ENCODE data around the gene CC2D1A.

Gene CC2D1A

DNA sequence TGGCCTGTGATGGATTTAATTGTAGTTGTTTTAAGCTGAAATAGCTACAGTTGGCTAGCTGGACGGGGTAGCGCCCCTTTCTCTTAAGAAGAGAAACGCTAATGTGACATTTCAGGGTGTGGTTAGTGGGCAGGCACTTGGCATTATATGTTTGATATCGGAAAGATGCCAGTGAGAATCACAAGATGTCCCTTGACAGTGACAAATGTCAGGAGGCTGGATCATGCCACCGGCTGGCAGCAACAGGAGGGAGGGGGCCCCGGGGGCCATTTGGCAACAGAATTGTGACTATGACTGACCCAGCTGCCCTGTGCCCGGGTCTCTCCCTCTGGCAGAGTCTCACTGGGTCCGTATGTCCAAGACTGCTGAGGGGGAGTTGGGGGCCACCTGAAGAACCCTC is 51.0 kb downstream of the CC2D1A start:
- H3K27me3 ChIP-seq (ENCODE audit: control insufficient read depth, insufficient read depth, low read length), result no peaks in the 10 kb centered on the region
- no peak overlapping the region for H3K27ac ChIP-seq (ENCODE audit: low read depth, low read length)
- peaks cover 6% of the 10 kb centered on the region for H3K4me1 ChIP-seq (ENCODE audit: control insufficient read depth, insufficient read depth, low read length)
- peaks cover 28% of the 10 kb centered on the region for H3K36me3 ChIP-seq (ENCODE audit: control insufficient read depth, insufficient read depth, low read length)
- no peak overlapping the region for H3K9ac ChIP-seq (ENCODE audit: low read length)
- no peak overlapping the region for H3K4me3 ChIP-seq (ENCODE audit: low read length)

DNA sequence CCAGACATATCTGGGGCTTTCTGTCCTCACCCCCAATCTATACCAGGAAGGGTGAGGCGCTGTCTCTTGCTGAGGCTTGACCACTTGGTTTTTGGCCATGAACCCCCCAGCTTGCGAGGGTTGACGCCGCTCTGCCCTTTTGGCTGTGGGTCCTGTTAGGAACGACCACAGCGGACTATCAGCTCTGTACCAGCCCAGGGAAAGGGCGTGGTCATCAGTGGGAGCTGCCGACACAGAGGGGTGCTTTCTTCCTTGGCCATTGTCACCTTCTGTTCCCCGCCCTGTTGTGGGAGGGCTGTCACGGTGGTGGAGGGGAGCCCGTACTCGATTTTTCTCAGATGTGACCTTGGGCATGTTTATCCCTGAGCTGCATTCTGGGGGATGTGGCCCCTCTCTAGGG is 52.0 kb downstream of the CC2D1A start:
- H3K4me3 ChIP-seq (ENCODE audit: low read length), result no peak overlapping the region
- H3K9ac ChIP-seq (ENCODE audit: low read length), result no peak overlapping the region
- H3K27me3 ChIP-seq (ENCODE audit: control insufficient read depth, insufficient read depth, low read length), result no peaks in the 10 kb centered on the region
- H3K4me1 ChIP-seq (ENCODE audit: control insufficient read depth, insufficient read depth, low read length), result peaks cover 4% of the 10 kb centered on the region
- peaks cover 28% of the 10 kb centered on the region for H3K36me3 ChIP-seq (ENCODE audit: control insufficient read depth, insufficient read depth, low read length)
- H3K27ac ChIP-seq (ENCODE audit: low read depth, low read length), result no peak overlapping the region

DNA sequence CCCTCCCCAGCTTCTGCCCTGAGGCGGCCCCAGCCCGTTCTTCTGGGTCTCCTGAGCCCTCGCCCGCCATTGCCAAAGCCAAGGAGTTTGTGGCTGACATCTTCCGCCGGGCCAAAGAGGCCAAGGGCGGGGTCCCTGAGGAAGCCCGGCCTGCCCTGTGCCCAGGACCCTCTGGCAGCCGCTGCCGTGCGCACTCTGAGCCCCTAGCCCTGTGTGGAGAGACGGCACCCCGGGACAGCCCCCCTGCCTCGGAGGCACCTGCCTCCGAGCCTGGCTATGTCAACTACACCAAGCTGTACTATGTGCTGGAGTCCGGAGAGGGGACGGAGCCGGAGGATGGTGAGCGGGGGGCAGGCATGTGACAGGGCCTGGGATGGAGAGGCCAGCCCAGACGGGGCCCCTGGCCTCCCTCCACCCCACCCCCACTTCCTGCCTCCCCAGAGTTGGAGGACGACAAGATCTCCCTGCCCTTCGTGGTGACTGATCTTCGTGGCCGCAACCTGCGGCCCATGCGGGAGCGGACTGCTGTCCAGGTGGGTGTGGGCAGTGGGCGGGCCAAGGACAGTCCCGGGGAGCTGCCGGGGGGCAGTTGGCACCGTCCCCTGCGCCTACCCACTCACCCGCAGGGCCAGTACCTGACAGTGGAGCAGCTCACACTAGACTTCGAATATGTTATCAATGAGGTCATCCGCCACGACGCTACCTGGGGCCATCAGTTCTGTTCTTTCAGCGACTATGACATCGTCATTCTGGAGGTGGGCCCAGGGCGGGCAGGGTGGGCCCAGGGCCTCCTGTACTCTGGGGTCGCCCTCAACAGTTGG is 53.4 kb downstream of the CC2D1A start:
- Histone ChIP-seq H3K4me3 (ENCODE audit: low read length) (no peak overlapping the region), H3K27me3 (ENCODE audit: control insufficient read depth, insufficient read depth, low read length) (no peaks in the 10 kb centered on the region), H3K27ac (ENCODE audit: low read depth, low read length) (no peak overlapping the region), H3K36me3 (ENCODE audit: control insufficient read depth, insufficient read depth, low read length) (peaks cover 28% of the 10 kb centered on the region), H3K9ac (ENCODE audit: low read length) (no peak overlapping the region), H3K4me1 (ENCODE audit: control insufficient read depth, insufficient read depth, low read length) (no peaks in the 10 kb centered on the region)

DNA sequence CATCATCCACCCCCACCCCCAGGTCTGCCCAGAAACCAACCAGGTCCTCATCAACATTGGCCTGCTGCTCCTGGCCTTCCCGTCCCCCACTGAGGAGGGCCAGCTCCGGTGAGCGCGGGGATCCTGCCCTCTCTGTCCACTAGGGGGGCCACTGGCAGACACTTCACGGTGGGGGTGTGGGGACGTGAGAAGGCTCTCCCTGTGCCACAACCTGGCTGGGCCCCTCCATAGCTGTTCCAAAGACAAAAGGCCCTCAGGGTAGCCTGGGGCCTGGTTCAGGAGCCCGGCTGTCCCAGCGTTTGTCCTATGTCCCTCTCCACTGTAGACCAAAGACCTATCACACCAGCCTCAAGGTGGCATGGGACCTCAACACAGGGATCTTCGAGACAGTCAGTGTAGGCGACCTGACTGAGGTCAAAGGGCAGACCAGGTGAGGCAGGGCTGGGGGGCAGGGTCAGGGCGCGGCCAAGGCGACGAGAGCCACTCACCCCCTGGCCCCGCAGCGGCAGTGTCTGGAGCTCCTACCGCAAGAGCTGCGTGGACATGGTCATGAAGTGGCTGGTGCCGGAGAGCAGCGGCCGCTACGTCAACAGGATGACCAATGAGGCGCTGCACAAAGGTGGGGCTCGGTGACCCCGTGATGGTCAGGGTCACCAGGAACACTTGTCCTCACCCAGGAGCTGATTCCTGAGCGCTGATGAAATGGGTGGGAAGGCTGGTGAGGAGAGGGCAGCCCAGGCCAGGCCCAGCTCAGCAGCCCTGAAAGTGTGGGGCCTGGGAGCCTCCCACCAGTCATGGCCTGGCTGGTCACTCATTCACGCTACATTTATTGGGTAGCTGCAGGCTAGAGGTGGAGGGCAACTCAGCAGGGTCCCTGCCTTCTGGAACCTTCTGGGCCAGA is 54.2 kb downstream of the CC2D1A start:
- Histone ChIP-seq H3K9ac (ENCODE audit: low read length) (no peak overlapping the region), H3K4me3 (ENCODE audit: low read length) (no peak overlapping the region), H3K4me1 (ENCODE audit: control insufficient read depth, insufficient read depth, low read length) (no peaks in the 10 kb centered on the region), H3K36me3 (ENCODE audit: control insufficient read depth, insufficient read depth, low read length) (peaks cover 28% of the 10 kb centered on the region), H3K27me3 (ENCODE audit: control insufficient read depth, insufficient read depth, low read length) (no peaks in the 10 kb centered on the region), H3K27ac (ENCODE audit: low read depth, low read length) (no peak overlapping the region)

DNA sequence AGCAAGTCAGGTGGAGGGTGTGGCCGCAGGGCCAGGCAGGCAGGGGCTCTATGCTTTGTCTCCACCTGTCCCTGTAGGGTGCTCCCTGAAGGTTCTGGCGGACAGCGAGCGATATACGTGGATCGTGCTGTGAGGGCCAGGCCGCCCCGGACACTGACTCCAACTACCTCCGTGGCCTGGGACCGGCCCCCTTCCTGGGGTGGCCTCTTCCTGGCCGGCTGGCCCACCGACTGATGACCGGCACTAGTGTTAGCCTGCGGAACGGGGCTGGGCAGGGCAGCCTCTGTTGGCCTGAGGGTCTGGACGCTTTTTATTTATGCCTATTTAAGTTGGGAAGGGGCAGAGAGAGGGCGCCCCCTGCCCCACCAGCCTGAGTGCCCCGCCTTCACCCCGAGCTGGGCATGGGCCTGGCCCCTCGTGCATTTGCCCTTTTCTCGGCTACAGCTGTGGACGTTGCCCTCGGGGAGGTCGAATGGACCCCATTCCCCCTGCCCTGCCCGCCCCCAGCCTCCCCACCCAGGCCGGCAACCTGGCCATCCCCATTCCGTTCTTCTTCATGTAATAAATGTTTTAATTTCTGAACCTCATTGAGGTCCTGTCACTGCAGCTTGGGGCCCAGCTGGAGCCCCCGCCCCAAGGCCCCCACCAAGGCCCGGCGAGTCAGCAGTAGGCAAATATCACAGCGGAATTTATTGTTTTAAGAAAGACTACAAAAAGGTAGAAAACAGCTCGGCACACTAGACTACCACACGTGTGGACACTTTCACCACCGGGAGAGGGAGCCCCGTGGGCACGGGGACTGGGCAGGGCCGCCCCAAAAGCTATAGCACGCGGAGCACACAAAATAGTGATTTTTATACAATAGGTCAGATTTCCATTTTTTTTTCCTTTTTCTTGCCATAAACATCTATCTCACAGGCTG is 55.1 kb downstream of the CC2D1A start:
- Histone ChIP-seq H3K4me1 (ENCODE audit: control insufficient read depth, insufficient read depth, low read length) (no peaks in the 10 kb centered on the region), H3K27me3 (ENCODE audit: control insufficient read depth, insufficient read depth, low read length) (no peaks in the 10 kb centered on the region), H3K4me3 (ENCODE audit: low read length) (no peak overlapping the region), H3K27ac (ENCODE audit: low read depth, low read length) (no peak overlapping the region), H3K9ac (ENCODE audit: low read length) (no peak overlapping the region), H3K36me3 (ENCODE audit: control insufficient read depth, insufficient read depth, low read length) (peaks cover 25% of the 10 kb centered on the region)

DNA sequence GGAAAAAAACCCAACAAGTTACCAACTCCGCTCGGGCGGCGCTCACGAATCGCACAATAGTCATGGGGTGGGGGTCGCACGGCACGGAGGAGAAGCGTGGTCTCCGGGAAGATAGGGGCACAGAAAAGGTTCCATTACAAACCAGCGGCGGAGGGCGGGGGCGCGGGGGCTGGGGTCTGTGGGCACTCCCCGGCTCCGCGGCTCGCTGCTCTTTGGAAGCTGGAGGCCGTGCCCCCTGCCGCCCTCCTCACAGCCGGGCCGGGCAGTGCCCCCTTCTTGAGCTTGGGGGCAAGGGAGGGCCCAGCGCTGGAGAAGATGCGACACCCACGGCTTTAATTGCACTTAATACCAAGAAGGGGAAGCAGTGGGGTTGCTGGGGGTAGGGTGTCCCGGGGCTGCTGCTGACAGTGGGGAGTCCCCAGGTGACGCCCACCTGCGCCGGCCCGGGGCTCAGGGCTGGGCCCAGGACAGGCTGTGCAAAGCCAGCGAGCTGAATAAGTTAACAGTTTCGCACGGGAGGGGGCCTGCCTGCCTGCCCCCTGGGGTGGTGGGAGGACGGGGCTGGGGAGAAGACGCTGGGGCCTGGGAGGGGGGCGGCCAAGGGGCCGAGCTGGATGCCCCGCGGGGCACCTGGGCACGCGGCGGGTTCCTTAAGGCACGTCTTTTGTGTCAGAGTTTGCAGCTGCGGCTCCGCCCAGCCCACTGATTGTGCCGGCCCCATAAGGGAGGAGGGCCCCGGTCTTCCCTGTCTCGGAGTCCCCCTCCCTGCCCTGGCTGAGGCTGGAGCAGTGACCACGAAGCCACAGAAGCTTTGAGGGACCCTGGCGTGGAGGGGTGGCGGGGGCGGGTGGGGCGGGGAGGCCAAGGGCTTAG is 56.1 kb downstream of the CC2D1A start:
- Histone ChIP-seq H3K27me3 (ENCODE audit: control insufficient read depth, insufficient read depth, low read length) (no peaks in the 10 kb centered on the region), H3K27ac (ENCODE audit: low read depth, low read length) (no peak overlapping the region), H3K36me3 (ENCODE audit: control insufficient read depth, insufficient read depth, low read length) (peaks cover 18% of the 10 kb centered on the region), H3K4me1 (ENCODE audit: control insufficient read depth, insufficient read depth, low read length) (no peaks in the 10 kb centered on the region), H3K4me3 (ENCODE audit: low read length) (no peak overlapping the region), H3K9ac (ENCODE audit: low read length) (no peak overlapping the region)

DNA sequence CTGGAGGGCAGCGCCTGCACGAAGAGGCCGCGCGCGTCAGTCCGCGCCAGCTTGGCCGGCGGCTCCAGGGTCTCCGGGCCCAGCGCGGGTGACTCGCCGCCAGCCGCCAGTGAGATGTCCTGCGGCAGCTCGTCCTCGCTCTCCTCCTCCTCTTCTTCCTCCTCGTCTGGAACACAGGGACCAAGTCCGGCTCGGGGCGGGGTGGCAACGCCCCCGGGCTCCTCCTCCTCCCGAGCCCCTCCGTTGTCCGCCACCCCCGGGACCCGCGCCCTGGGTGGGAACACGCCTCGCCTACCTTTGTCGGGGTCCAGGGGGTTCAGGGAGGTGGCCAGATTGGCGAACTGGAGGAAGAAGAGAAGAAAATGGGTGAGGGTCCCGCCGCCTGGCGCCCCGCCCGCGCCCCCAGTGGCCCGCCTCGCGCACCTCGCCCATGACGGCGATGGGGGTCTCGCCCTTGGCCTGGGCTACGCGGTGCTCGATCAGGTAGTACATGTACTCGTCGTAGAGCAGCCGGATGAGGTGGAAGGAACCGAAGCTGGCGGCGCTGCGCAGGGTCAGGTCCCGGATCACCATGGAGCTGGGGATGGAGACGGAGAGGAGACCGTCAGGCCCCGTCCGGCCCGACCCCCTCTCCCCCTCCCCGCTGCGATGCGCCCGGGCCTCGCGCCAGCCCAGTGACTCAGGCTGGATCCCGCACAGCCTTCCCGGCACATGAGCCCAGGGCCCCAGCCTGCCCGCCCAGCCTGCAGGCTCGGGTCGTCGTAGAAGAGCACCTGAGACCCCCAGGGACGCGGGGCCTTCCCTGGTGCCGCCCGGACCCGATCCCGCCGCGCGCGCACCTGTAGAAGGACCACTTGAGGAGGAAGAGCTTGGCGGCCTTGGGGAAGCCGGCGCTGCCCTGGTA is 57.0 kb downstream of the CC2D1A start:
- H3K9ac ChIP-seq (ENCODE audit: low read length), result no peak overlapping the region
- no peaks in the 10 kb centered on the region for H3K4me1 ChIP-seq (ENCODE audit: control insufficient read depth, insufficient read depth, low read length)
- no peak overlapping the region for H3K27ac ChIP-seq (ENCODE audit: low read depth, low read length)
- peak overlapping the region; percentile 36 for H3K4me3 ChIP-seq (ENCODE audit: low read length)
- peaks cover 15% of the 10 kb centered on the region for H3K36me3 ChIP-seq (ENCODE audit: control insufficient read depth, insufficient read depth, low read length)
- H3K27me3 ChIP-seq (ENCODE audit: control insufficient read depth, insufficient read depth, low read length), result no peaks in the 10 kb centered on the region

DNA sequence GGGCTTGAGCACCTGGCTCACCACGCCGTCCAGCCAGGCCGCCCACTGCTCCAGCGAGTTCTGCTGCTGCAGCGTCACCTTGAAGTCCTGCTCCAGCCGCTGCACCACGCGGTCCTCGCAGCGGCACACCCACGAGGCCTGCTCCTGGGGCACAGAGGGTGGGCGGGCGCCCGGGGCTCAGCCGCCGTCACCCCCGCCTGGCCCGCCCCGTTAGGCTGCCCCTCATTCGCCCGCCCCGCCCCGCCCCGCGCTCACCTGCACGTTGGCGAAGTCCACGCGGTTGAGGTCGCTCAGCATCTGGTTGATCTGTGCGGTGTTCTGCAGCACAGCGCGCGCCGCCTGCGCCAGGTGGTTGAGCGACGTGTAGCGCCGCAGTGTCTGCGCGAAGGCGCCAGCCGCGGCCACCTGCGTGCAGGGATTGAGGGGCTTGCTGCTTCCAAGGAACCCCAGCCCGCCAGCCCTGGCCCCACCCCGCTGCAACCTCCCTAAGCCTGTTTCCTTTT is 57.7 kb downstream of the CC2D1A start:
- Histone ChIP-seq H3K27ac (ENCODE audit: low read depth, low read length) (no peak overlapping the region), H3K9ac (ENCODE audit: low read length) (no peak overlapping the region), H3K36me3 (ENCODE audit: control insufficient read depth, insufficient read depth, low read length) (peaks cover 17% of the 10 kb centered on the region), H3K4me1 (ENCODE audit: control insufficient read depth, insufficient read depth, low read length) (no peaks in the 10 kb centered on the region), H3K27me3 (ENCODE audit: control insufficient read depth, insufficient read depth, low read length) (no peaks in the 10 kb centered on the region), H3K4me3 (ENCODE audit: low read length) (no peak overlapping the region)

DNA sequence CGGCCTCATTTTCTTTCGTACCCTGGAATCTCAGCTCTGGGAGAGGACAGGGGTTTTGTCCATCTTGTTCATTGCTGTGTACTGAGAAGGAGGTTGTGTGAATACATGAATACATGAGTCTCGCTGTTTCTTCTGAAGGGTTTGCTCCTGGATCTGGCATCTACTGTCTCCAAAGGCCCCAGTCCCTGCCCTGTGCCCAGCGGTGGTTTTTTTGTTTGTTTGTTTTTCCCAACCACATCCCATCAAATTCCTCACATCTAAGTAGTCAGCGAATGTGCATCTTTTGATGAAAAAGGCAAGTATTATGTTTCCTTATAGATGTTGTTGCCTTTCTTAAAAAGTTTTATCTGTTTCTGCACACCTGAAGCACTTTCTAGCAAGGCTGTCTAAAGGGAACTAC is 58.8 kb downstream of the CC2D1A start:
- Histone ChIP-seq H3K36me3 (ENCODE audit: control insufficient read depth, insufficient read depth, low read length) (peaks cover 19% of the 10 kb centered on the region), H3K4me1 (ENCODE audit: control insufficient read depth, insufficient read depth, low read length) (no peaks in the 10 kb centered on the region), H3K27me3 (ENCODE audit: control insufficient read depth, insufficient read depth, low read length) (no peaks in the 10 kb centered on the region), H3K27ac (ENCODE audit: low read depth, low read length) (no peak overlapping the region), H3K9ac (ENCODE audit: low read length) (no peak overlapping the region), H3K4me3 (ENCODE audit: low read length) (no peak overlapping the region)

DNA sequence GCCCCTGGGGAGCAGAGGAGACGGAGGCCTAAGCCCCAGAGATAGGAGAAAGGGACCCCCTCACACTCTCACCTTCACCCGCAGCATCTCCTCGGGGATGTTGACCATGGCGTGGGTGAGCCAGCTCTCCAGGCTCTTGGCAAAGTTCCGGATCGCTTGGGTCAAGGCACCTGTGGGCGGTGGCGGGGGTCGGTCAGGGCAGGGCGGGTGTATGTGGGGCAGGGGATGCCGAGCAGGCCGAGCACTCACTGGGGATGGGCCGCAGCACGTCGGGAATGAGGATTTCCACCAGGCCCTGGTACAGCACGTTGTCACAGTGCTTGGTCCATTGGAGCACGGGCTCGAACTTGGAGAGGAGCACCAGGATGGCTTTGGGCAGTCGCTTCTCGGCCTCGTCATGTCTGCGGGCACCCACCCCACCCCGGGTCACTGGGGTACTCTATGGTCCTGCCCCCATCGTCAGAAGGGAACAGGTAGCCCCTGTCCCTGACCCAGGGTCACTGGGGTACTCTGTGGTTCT is 59.4 kb downstream of the CC2D1A start:
- no peak overlapping the region for H3K9ac ChIP-seq (ENCODE audit: low read length)
- peaks cover 24% of the 10 kb centered on the region for H3K36me3 ChIP-seq (ENCODE audit: control insufficient read depth, insufficient read depth, low read length)
- no peak overlapping the region for H3K4me3 ChIP-seq (ENCODE audit: low read length)
- H3K4me1 ChIP-seq (ENCODE audit: control insufficient read depth, insufficient read depth, low read length), result no peaks in the 10 kb centered on the region
- no peak overlapping the region for H3K27ac ChIP-seq (ENCODE audit: low read depth, low read length)
- no peaks in the 10 kb centered on the region for H3K27me3 ChIP-seq (ENCODE audit: control insufficient read depth, insufficient read depth, low read length)

Data from rectal smooth muscle tissue (tissue), 1 donor.